ENCODE results near the gene HIPK2. TPM values are rescaled to one million over a fixed set of nuclear protein-coding genes. Genes with fewer than 3 reads are reported as not detected.

HIPK2 gene
- total and polyA plus RNA-seq, 2 experiments from 2014 or later = 7.3 to 16.9 TPM

GRCh38 chr7:139738101-139738489 is 39.7 kb downstream of the HIPK2 start:
- ATAC-seq = peak; percentile 57
- Mint-ChIP-seq H3K9me3 (no peaks in the 10 kb centered on the region), H3K4me3 (no peak overlapping the region), H3K4me1 (peaks cover 26% of the 10 kb centered on the region), H3K27ac (no peak overlapping the region; the same call in 1 of the 2 replicates), H3K27me3 (ENCODE audit: insufficient read depth, low read depth, poor library complexity) (peaks cover 5% of the 10 kb centered on the region), H3K36me3 (ENCODE audit: low read depth) (no peaks in the 10 kb centered on the region; the same call in 2 of the 3 replicates)
- Histone ChIP-seq H4K20me1 (replicated peaks; ENCODE audit: insufficient read depth) (0 out of 2 replicates have a peak, but pooled peaks cover 3% of the 10 kb centered on the region), H3K79me2 (replicated peaks; ENCODE audit: insufficient read depth) (peaks cover 20% of the 10 kb centered on the region), H3K9me2 (ENCODE audit: insufficient read depth) (no peaks in the 10 kb centered on the region), H3K4me1 (ENCODE audit: insufficient read depth) (no peaks in the 10 kb centered on the region), H3K27ac (ENCODE audit: low read depth) (no peak overlapping the region), H3K4me2 (no peak overlapping the region), H3K27me3 (ENCODE audit: insufficient read depth) (no peaks in the 10 kb centered on the region), H3K4me3 (no peak overlapping the region), H3F3A (replicated peaks; ENCODE audit: low read depth) (no peaks in the 10 kb centered on the region), H3K36me3 (ENCODE audit: insufficient read depth) (no peaks in the 10 kb centered on the region), H2AFZ (no peak overlapping the region)
- no peak for TF ChIP-seq EZH2phosphoT487 (IDR thresholded peaks at IDR 0.05; ENCODE audit: unreplicated experiment)
- no peak for TF ChIP-seq ETS1 (IDR thresholded peaks at IDR 0.05)
- no peak for TF ChIP-seq STAT1 (IDR thresholded peaks at IDR 0.05; ENCODE audit: unreplicated experiment)
- no peak for TF ChIP-seq NANOG (IDR thresholded peaks at IDR 0.05; ENCODE audit: borderline replicate concordance)
- TF ChIP-seq, protein P1, sequence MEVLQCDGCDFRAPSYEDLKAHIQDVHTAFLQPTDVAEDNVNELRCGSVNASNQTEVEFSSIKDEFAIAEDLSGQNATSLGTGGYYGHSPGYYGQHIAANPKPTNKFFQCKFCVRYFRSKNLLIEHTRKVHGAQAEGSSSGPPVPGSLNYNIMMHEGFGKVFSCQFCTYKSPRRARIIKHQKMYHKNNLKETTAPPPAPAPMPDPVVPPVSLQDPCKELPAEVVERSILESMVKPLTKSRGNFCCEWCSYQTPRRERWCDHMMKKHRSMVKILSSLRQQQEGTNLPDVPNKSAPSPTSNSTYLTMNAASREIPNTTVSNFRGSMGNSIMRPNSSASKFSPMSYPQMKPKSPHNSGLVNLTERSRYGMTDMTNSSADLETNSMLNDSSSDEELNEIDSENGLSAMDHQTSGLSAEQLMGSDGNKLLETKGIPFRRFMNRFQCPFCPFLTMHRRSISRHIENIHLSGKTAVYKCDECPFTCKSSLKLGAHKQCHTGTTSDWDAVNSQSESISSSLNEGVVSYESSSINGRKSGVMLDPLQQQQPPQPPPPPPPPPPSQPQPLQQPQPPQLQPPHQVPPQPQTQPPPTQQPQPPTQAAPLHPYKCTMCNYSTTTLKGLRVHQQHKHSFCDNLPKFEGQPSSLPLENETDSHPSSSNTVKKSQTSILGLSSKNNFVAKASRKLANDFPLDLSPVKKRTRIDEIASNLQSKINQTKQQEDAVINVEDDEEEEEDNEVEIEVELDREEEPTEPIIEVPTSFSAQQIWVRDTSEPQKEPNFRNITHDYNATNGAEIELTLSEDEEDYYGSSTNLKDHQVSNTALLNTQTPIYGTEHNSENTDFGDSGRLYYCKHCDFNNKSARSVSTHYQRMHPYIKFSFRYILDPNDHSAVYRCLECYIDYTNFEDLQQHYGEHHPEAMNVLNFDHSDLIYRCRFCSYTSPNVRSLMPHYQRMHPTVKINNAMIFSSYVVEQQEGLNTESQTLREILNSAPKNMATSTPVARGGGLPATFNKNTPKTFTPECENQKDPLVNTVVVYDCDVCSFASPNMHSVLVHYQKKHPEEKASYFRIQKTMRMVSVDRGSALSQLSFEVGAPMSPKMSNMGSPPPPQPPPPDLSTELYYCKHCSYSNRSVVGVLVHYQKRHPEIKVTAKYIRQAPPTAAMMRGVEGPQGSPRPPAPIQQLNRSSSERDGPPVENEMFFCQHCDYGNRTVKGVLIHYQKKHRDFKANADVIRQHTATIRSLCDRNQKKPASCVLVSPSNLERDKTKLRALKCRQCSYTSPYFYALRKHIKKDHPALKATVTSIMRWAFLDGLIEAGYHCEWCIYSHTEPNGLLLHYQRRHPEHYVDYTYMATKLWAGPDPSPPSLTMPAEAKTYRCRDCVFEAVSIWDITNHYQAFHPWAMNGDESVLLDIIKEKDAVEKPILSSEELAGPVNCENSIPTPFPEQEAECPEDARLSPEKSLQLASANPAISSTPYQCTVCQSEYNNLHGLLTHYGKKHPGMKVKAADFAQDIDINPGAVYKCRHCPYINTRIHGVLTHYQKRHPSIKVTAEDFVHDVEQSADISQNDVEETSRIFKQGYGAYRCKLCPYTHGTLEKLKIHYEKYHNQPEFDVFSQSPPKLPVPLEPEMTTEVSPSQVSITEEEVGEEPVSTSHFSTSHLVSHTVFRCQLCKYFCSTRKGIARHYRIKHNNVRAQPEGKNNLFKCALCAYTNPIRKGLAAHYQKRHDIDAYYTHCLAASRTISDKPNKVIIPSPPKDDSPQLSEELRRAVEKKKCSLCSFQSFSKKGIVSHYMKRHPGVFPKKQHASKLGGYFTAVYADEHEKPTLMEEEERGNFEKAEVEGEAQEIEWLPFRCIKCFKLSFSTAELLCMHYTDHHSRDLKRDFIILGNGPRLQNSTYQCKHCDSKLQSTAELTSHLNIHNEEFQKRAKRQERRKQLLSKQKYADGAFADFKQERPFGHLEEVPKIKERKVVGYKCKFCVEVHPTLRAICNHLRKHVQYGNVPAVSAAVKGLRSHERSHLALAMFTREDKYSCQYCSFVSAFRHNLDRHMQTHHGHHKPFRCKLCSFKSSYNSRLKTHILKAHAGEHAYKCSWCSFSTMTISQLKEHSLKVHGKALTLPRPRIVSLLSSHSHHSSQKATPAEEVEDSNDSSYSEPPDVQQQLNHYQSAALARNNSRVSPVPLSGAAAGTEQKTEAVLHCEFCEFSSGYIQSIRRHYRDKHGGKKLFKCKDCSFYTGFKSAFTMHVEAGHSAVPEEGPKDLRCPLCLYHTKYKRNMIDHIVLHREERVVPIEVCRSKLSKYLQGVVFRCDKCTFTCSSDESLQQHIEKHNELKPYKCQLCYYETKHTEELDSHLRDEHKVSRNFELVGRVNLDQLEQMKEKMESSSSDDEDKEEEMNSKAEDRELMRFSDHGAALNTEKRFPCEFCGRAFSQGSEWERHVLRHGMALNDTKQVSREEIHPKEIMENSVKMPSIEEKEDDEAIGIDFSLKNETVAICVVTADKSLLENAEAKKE (CRISPR knock-in tag; IDR thresholded peaks at IDR 0.05) = no peak
- no peak for TF ChIP-seq JUNB (IDR thresholded peaks at IDR 0.05; ENCODE audit: unreplicated experiment)
- TF ChIP-seq, protein P2, sequence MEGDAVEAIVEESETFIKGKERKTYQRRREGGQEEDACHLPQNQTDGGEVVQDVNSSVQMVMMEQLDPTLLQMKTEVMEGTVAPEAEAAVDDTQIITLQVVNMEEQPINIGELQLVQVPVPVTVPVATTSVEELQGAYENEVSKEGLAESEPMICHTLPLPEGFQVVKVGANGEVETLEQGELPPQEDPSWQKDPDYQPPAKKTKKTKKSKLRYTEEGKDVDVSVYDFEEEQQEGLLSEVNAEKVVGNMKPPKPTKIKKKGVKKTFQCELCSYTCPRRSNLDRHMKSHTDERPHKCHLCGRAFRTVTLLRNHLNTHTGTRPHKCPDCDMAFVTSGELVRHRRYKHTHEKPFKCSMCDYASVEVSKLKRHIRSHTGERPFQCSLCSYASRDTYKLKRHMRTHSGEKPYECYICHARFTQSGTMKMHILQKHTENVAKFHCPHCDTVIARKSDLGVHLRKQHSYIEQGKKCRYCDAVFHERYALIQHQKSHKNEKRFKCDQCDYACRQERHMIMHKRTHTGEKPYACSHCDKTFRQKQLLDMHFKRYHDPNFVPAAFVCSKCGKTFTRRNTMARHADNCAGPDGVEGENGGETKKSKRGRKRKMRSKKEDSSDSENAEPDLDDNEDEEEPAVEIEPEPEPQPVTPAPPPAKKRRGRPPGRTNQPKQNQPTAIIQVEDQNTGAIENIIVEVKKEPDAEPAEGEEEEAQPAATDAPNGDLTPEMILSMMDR (conservative IDR thresholded peaks at IDR 0.05; ENCODE audit: low read depth in 2 of 2) = no peak
- TF ChIP-seq EZH2 (IDR thresholded peaks at IDR 0.05; ENCODE audit: low read depth, unreplicated experiment) = no peak
- no peak for TF ChIP-seq POLR2AphosphoS5 (IDR thresholded peaks at IDR 0.05; ENCODE audit: low read depth)
- no peak for TF ChIP-seq ZNF331 (CRISPR knock-in tag; IDR thresholded peaks at IDR 0.05; ENCODE audit: low read depth)
- TF ChIP-seq, protein P3, sequence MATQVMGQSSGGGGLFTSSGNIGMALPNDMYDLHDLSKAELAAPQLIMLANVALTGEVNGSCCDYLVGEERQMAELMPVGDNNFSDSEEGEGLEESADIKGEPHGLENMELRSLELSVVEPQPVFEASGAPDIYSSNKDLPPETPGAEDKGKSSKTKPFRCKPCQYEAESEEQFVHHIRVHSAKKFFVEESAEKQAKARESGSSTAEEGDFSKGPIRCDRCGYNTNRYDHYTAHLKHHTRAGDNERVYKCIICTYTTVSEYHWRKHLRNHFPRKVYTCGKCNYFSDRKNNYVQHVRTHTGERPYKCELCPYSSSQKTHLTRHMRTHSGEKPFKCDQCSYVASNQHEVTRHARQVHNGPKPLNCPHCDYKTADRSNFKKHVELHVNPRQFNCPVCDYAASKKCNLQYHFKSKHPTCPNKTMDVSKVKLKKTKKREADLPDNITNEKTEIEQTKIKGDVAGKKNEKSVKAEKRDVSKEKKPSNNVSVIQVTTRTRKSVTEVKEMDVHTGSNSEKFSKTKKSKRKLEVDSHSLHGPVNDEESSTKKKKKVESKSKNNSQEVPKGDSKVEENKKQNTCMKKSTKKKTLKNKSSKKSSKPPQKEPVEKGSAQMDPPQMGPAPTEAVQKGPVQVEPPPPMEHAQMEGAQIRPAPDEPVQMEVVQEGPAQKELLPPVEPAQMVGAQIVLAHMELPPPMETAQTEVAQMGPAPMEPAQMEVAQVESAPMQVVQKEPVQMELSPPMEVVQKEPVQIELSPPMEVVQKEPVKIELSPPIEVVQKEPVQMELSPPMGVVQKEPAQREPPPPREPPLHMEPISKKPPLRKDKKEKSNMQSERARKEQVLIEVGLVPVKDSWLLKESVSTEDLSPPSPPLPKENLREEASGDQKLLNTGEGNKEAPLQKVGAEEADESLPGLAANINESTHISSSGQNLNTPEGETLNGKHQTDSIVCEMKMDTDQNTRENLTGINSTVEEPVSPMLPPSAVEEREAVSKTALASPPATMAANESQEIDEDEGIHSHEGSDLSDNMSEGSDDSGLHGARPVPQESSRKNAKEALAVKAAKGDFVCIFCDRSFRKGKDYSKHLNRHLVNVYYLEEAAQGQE (IDR thresholded peaks at IDR 0.05; ENCODE audit: unreplicated experiment) = no peak
- no peak for TF ChIP-seq ZNF114 (CRISPR knock-in tag; IDR thresholded peaks at IDR 0.05)
- no peak for TF ChIP-seq CREB1 (CRISPR knock-in tag; IDR thresholded peaks at IDR 0.05; ENCODE audit: low read depth)
- no peak for DNase-seq (ENCODE audit: low spot score)

Measured in GM23338 (cell line).